Activated CD4-positive, alpha-beta T cell treated with anti-CD3 and anti-CD28 coated beads for 36 hours (primary cell): ENCODE measurements around the gene ENOX1. TPM values are rescaled to one million over a fixed set of nuclear protein-coding genes. Genes with fewer than 3 reads are reported as not detected.
"Not testable (repeated sequence)": the region's sequence is repeated elsewhere in the genome, so short reads cannot be mapped to it uniquely, and the experiment has no call there.

Experiments used
- ATAC-seq: fragments of 200-7000 bp; cut with Tn5 transposase; one replicate; pipeline ENCODE4 v1.10.0; 2021; ENCODE audit warnings: mild to moderate bottlenecking, moderate library complexity
- CTCF ChIA-PET: fragments of 350-600 bp; sonication (Branson Sonifier 250); formaldehyde crosslinking; loops from one replicate; lab custom pipeline; 2021; ENCODE audit warnings: antibody characterized with exemption; lab: Charles Lee
- POLR2A ChIA-PET: fragments of 350-600 bp; sonication (Branson Sonifier 250); formaldehyde crosslinking; loops from one replicate; lab custom pipeline; 2021; ENCODE audit warnings: antibody characterized with exemption, inconsistent platforms; lab: Charles Lee
- DNase-seq: peaks from one replicate; pipeline ENCODE4 v3.0.0-alpha.2; 2020
- H3K27ac Mint-ChIP-seq: one replicate; pipeline ENCODE4 v1.8.0; 2021; ENCODE audit warnings: mixed read lengths
- H3K27me3 Mint-ChIP-seq: one replicate; pipeline ENCODE4 v1.8.0; 2021; ENCODE audit warnings: mixed read lengths
- H3K36me3 Mint-ChIP-seq: one replicate; pipeline ENCODE4 v1.8.0; 2021; ENCODE audit warnings: low read depth, mixed read lengths
- H3K4me1 Mint-ChIP-seq: one replicate; pipeline ENCODE4 v1.8.0; 2021; ENCODE audit warnings: mixed read lengths
- H3K4me3 Mint-ChIP-seq: one replicate; pipeline ENCODE4 v1.8.0; 2021; ENCODE audit warnings: mild to moderate bottlenecking, moderate library complexity, mixed read lengths
- H3K9me3 Mint-ChIP-seq: one replicate; pipeline ENCODE4 v1.8.0; 2021; ENCODE audit warnings: low read depth, mixed read lengths
- intact Hi-C, 2 experiments: fragments of 100-400 bp; cut with DNase I in 1 of 2; cut with micrococcal nuclease in 1 of 2; formaldehyde crosslinking; loops; one replicate each; pipeline versions ENCODE4 v1.14.2 to v1.15.1; 2022 to 2024; cut with DNase I, micrococcal nuclease
- total RNA-seq, 2 experiments: library from RNA; stranded (reverse); gene quantifications; one replicate each; pipeline ENCODE4 v1.2.3, GENCODE V29; 2021

The ENOX1 gene
- under 1 TPM; 0.28 to 0.48 TPM for total RNA-seq

- DNase-seq: peak; percentile 64
- POLR2A ChIA-PET: interaction anchor here (1.0 kb wide), 1 partner anchor 9 kb away, joined by 3 read pairs; no protein-coding TSS in a partner anchor
- H3K36me3 Mint-ChIP-seq: no peaks in the 10 kb centered on the region
- H3K4me1 Mint-ChIP-seq: peaks cover 9% of the 10 kb centered on the region
- peak; percentile 68 for ATAC-seq
- H3K9me3 Mint-ChIP-seq: no peaks in the 10 kb centered on the region
- intact Hi-C loops: loop anchor here in 1 of 2 experiments (1.0 kb wide), 1 partner anchor 1433 kb away; no protein-coding TSS in a partner anchor
- no peak within 1 kb of the TSS for H3K27ac Mint-ChIP-seq
- peaks cover 44% of the 10 kb centered on the region for H3K27me3 Mint-ChIP-seq
- peak within 1 kb of the TSS; percentile 67 for H3K4me3 Mint-ChIP-seq
- CTCF ChIA-PET: no interaction called here
Measured at GRCh38 chr13:43786766-43787517, at the start of gene ENOX1. ENOX1 (minus strand) TSS chr13:43786972.

DNA sequence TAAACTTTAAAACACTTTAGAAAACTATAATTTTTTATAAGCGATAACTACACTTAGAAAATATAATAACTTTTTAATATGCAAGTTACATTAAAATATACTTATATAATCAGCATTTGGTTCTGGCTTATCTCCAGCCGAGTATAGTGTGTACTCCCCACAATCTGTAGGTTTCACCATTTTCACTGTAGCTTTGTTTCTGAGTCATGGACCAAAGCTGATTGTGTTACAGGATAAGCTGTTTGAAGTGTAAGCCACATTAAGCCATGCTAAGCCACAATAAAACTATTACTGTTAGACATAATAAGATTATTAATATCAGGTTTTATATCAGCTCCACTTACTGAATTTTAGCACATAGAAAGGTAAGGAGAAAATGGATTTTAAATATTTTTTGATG lies 48.9 kb upstream of the ENOX1 start:
- Mint-ChIP-seq H3K4me3 (no peak overlapping the region), H3K36me3 (no peaks in the 10 kb centered on the region), H3K27me3 (peaks cover 4% of the 10 kb centered on the region), H3K27ac (no peak overlapping the region), H3K9me3 (no peaks in the 10 kb centered on the region), H3K4me1 (no peaks in the 10 kb centered on the region)
- intact Hi-C loops: no loop called here
- ChIA-PET POLR2A (no interaction called here), CTCF (interaction anchor here (0.5 kb wide), 1 partner anchor 813 kb away, joined by 3 read pairs; no protein-coding TSS in a partner anchor)
- ATAC-seq: no peak
- DNase-seq: no peak

- ChIA-PET CTCF (no interaction called here), POLR2A (no interaction called here)
- ATAC-seq: no peak
- Mint-ChIP-seq H3K4me1 (no peaks in the 10 kb centered on the region), H3K9me3 (no peaks in the 10 kb centered on the region), H3K36me3 (no peaks in the 10 kb centered on the region), H3K4me3 (no peak overlapping the region), H3K27me3 (peaks cover 10% of the 10 kb centered on the region), H3K27ac (no peak overlapping the region)
- intact Hi-C loops: no loop called here
- no peak for DNase-seq
Measured at GRCh38 chr13:43831088-43831487, 44.3 kb upstream of the ENOX1 start.

DNA sequence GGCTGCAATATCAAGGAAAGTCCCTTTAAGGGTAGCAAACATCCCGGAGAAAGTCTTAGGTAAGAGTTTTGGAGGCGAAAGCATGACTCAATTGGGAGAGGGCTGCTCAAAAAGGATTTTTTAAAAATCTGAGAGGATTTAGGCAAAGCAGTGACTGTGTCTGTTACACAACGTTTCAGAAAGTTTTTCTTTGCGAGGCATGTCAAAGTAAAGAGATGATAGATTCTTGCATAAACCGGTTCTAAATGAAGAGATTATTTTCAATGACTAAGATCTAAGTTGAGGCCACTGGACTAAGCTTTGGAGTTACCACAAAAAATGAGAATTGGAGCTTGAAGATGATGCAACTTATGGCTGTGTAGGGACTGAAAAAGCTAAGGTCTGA lies 43.7 kb upstream of the ENOX1 start:
- intact Hi-C loops: no loop called here
- ChIA-PET CTCF (no interaction called here), POLR2A (no interaction called here)
- Mint-ChIP-seq H3K9me3 (no peaks in the 10 kb centered on the region), H3K4me1 (no peaks in the 10 kb centered on the region), H3K27me3 (peaks cover 10% of the 10 kb centered on the region), H3K27ac (no peak overlapping the region), H3K4me3 (no peak overlapping the region), H3K36me3 (no peaks in the 10 kb centered on the region)
- no peak for DNase-seq
- no peak for ATAC-seq

- DNase-seq, CTCF ChIA-PET, POLR2A ChIA-PET, ATAC-seq, H3K36me3 Mint-ChIP-seq, intact Hi-C loops, H3K27ac Mint-ChIP-seq, H3K4me3 Mint-ChIP-seq, H3K9me3 Mint-ChIP-seq, H3K4me1 Mint-ChIP-seq: not testable (repeated sequence)
- peaks cover 11% of the 10 kb centered on the region for H3K27me3 Mint-ChIP-seq
Measured at GRCh38 chr13:43824656-43825055, 37.9 kb upstream of the ENOX1 start.

- intact Hi-C loops: no loop called here
- Mint-ChIP-seq H3K27ac (no peak overlapping the region), H3K9me3 (no peaks in the 10 kb centered on the region), H3K4me1 (no peaks in the 10 kb centered on the region), H3K4me3 (no peak overlapping the region), H3K27me3 (peaks cover 16% of the 10 kb centered on the region), H3K36me3 (no peaks in the 10 kb centered on the region)
- DNase-seq (no peak), ATAC-seq (no peak)
- ChIA-PET POLR2A (no interaction called here), CTCF (no interaction called here)
Measured at GRCh38 chr13:43822969-43823368, 36.2 kb upstream of the ENOX1 start.

DNA sequence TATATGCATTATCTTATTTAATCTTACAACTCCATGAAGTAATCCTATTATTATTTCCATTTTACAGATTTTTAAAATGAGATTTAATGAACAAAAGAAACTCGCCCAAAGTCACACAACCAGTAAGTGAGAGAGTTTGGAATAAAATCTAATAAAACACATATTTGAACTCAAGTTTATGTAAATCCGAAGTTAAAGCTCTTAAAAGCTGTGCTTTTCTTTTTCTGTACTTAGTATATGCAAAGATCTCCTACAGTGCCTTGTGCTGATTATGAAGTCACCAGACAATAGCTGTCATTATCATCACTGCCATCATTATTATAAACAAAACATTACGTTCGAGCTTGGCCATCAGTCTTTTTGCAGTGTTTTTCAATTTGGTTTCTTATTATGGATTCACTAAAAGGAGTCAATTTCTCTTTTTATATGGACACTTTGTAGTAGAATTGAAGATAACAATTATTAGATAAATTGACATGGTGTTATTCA lies 29.7 kb upstream of the ENOX1 start:
- no peaks in the 10 kb centered on the region for H3K36me3 Mint-ChIP-seq
- intact Hi-C loops: no loop called here
- DNase-seq: no peak
- peaks cover 25% of the 10 kb centered on the region for H3K27me3 Mint-ChIP-seq
- no peaks in the 10 kb centered on the region for H3K4me1 Mint-ChIP-seq
- no peak overlapping the region for H3K4me3 Mint-ChIP-seq
- no peaks in the 10 kb centered on the region for H3K9me3 Mint-ChIP-seq
- ChIA-PET POLR2A (no interaction called here), CTCF (interaction anchor here (0.6 to 1.4 kb wide), 2 partner anchors 12 to 14 kb away, joined by 3 read pairs; no protein-coding TSS in a partner anchor)
- no peak for ATAC-seq
- H3K27ac Mint-ChIP-seq: no peak overlapping the region

DNA sequence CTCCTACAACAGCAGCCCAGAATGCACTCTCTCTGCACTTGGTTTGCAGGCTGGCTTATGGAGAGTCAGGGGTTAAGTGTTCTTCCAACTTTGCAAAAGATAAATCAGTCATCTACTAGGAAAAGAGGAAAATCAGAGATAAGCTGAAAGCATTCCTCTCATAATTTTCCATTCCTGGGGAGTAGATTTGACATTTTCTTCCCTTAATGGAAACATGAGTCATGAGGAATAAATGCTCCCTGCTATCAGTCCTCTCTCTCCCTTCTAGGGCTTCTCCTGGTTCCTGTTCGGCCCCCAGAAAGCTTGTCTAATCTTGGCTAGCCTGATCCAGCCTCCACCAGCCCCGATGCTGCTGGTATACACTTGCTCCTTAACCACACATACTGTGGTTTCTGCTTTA lies 28.4 kb upstream of the ENOX1 start:
- Mint-ChIP-seq H3K27me3 (peaks cover 27% of the 10 kb centered on the region), H3K36me3 (no peaks in the 10 kb centered on the region), H3K4me3 (no peak overlapping the region), H3K9me3 (no peaks in the 10 kb centered on the region), H3K27ac (no peak overlapping the region), H3K4me1 (no peaks in the 10 kb centered on the region)
- ChIA-PET CTCF (interaction anchor here (1.4 kb wide), 1 partner anchor 11 kb away, joined by 3 read pairs; no protein-coding TSS in a partner anchor), POLR2A (no interaction called here)
- intact Hi-C loops: no loop called here
- no peak for ATAC-seq
- no peak for DNase-seq

GRCh38 chr13:43808676-43809075 lies 21.9 kb upstream of the ENOX1 start:
- DNase-seq (no peak), ATAC-seq (no peak)
- POLR2A ChIA-PET: no interaction called here
- CTCF ChIA-PET: no interaction called here
- Mint-ChIP-seq H3K4me1 (peaks cover 6% of the 10 kb centered on the region), H3K9me3 (no peaks in the 10 kb centered on the region), H3K4me3 (no peak overlapping the region), H3K27ac (no peak overlapping the region), H3K27me3 (peaks cover 19% of the 10 kb centered on the region), H3K36me3 (no peaks in the 10 kb centered on the region)
- intact Hi-C loops: no loop called here

- intact Hi-C loops: loop anchor here (1.0 to 2.0 kb wide), 3 partner anchors 8 to 1211 kb away; no protein-coding TSS in a partner anchor
- H3K4me3 Mint-ChIP-seq: no peak overlapping the region
- no peaks in the 10 kb centered on the region for H3K9me3 Mint-ChIP-seq
- H3K36me3 Mint-ChIP-seq: no peaks in the 10 kb centered on the region
- H3K4me1 Mint-ChIP-seq: peaks cover 6% of the 10 kb centered on the region
- ChIA-PET CTCF (interaction anchor here (0.5 to 1.7 kb wide), 4 partner anchors 10 to 836 kb away, joined by 3 to 11 read pairs (median 6); no protein-coding TSS in a partner anchor), POLR2A (no interaction called here)
- H3K27ac Mint-ChIP-seq: no peak overlapping the region
- peaks cover 19% of the 10 kb centered on the region for H3K27me3 Mint-ChIP-seq
- DNase-seq: no peak
- no peak for ATAC-seq
Measured at GRCh38 chr13:43805681-43806128, 18.9 kb upstream of the ENOX1 start.

- CTCF ChIA-PET: interaction anchor here (0.7 to 2.8 kb wide), 12 partner anchors 9 to 1204 kb away, joined by 3 to 13 read pairs (median 4); no protein-coding TSS in a partner anchor
- Mint-ChIP-seq H3K36me3 (no peaks in the 10 kb centered on the region), H3K27ac (no peak overlapping the region), H3K27me3 (peaks cover 16% of the 10 kb centered on the region), H3K4me1 (peaks cover 6% of the 10 kb centered on the region), H3K4me3 (no peak overlapping the region), H3K9me3 (no peaks in the 10 kb centered on the region)
- DNase-seq: peak; percentile 66
- POLR2A ChIA-PET: no interaction called here
- intact Hi-C loops: loop anchor here (1.0 to 2.0 kb wide), 3 partner anchors 8 to 1210 kb away; no protein-coding TSS in a partner anchor
- ATAC-seq: peak; percentile 95
Measured at GRCh38 chr13:43805071-43805468, 18.3 kb upstream of the ENOX1 start.
